Endothelial cell of umbilical vein (primary cell): ENCODE results near the gene GNA12. TPM values are rescaled to one million over a fixed set of nuclear protein-coding genes. Genes with fewer than 3 reads are reported as not detected.

Experiments used
- BruUV-seq: library from RNA; stranded (reverse); fragments of 400-500 nt; replicated peaks from 2 replicates; lab custom pipeline; 2021; lab: Mats Ljungman, UMichigan
- CTCF ChIA-PET: fragments of 300-600, 350-600 bp; sonication (Branson Sonifier 250); formaldehyde crosslinking; loops from one replicate; lab custom pipeline; 2021; ENCODE audit warnings: antibody characterized with exemption, inconsistent platforms; lab: Charles Lee
- POLR2A ChIA-PET: fragments of 300-600, 350-600 bp; sonication (Branson Sonifier 250); formaldehyde crosslinking; loops from one replicate; lab custom pipeline; 2021; ENCODE audit warnings: antibody characterized with exemption, inconsistent platforms; lab: Charles Lee
- DNase-seq: peaks from one replicate; pipeline ENCODE4 v3.0.0-alpha.2; 2011; ENCODE audit warnings: low read depth, low spot score
- FAIRE-seq: peaks from 2 replicates; lab custom pipeline; 2011; peaks lifted over from hg19 to GRCh38; lab: Jason Lieb, UNC
- H2AFZ ChIP-seq: 2 replicates; pipeline ENCODE4 v1.6.0; 2012; ENCODE audit warnings: low read depth, low read length, control low read depth, inconsistent platforms
- H3K27ac ChIP-seq: 2 replicates; pipeline ENCODE4 v1.5.1; 2011; ENCODE audit warnings: low read depth, mild to moderate bottlenecking, control low read depth, low read length, moderate library complexity; ENCODE audit not compliant: insufficient read depth
- H3K27me3 ChIP-seq, 2 experiments: 2 replicates each; pipeline versions ENCODE4 v1.6.0 to v1.6.1; 2011; ENCODE audit warnings: low read length in 2 of 2, mixed read lengths in 1 of 2; ENCODE audit not compliant: control insufficient read depth in 2 of 2, insufficient read depth in 2 of 2
- H3K36me3 ChIP-seq, 2 experiments: 2 replicates in 1 of 2; 3 replicates in 1 of 2; pipeline ENCODE4 v1.5.1; 2011; ENCODE audit warnings: low read length in 2 of 2, mild to moderate bottlenecking in 1 of 2, moderate library complexity in 1 of 2; ENCODE audit not compliant: control insufficient read depth in 2 of 2, insufficient read depth in 2 of 2; ENCODE audit errors: extremely low read depth in 1 of 2
- H3K4me1 ChIP-seq: 3 replicates; pipeline ENCODE4 v1.5.1; 2011; ENCODE audit warnings: mild to moderate bottlenecking, low read length; ENCODE audit not compliant: control insufficient read depth, insufficient read depth; ENCODE audit errors: extremely low read depth
- H3K4me2 ChIP-seq: 2 replicates; pipeline ENCODE4 v1.6.1; 2011; ENCODE audit warnings: low read length, control low read depth, mixed read lengths; ENCODE audit not compliant: insufficient read depth
- H3K4me3 ChIP-seq, 3 experiments: fragments of 200-600 bp in 1 of 3; sonication (generic), shearing (Covaris generic) in 1 of 3; replicated peaks in 1 of 3; 2 replicates each; pipeline ENCODE4 v1.5.1; 2011 to 2016; ENCODE audit warnings: control low read depth in 3 of 3, low read length in 3 of 3, mild to moderate bottlenecking in 2 of 3, inconsistent platforms in 1 of 3, low read depth in 1 of 3, moderate library complexity in 1 of 3; ENCODE audit not compliant: insufficient read depth in 1 of 3
- H3K79me2 ChIP-seq: 2 replicates; pipeline ENCODE4 v1.6.0; 2012; ENCODE audit warnings: low read length, inconsistent platforms; ENCODE audit not compliant: control insufficient read depth, insufficient read depth
- H3K9ac ChIP-seq: replicated peaks from 2 replicates; pipeline ENCODE3; 2011; ENCODE audit warnings: low read length, control low read depth; ENCODE audit not compliant: insufficient read depth; ENCODE audit errors: extremely low read depth
- H3K9me1 ChIP-seq: replicated peaks from 3 replicates; pipeline ENCODE4 v1.6.0; 2011; ENCODE audit warnings: mild to moderate bottlenecking, low read length; ENCODE audit not compliant: control insufficient read depth, insufficient read depth; ENCODE audit errors: extremely low read depth
- H3K9me3 ChIP-seq: replicated peaks from 2 replicates; pipeline ENCODE4 v1.5.1; 2012; ENCODE audit warnings: low read length, inconsistent platforms; ENCODE audit not compliant: control insufficient read depth, insufficient read depth
- H4K20me1 ChIP-seq: replicated peaks from 2 replicates; pipeline ENCODE3; 2011; ENCODE audit warnings: mild to moderate bottlenecking, low read length; ENCODE audit not compliant: control insufficient read depth, insufficient read depth; ENCODE audit errors: extremely low read depth
- CTCF ChIP-seq, 2 donors: IDR thresholded peaks; 1 replicate in 1 of 2; 2 replicates in 1 of 2; pipeline ENCODE4 v1.5.1; 2011; ENCODE audit warnings: low read length in 2 of 2, mild to moderate bottlenecking in 2 of 2, moderate library complexity in 2 of 2, control low read depth in 1 of 2, inconsistent platforms in 1 of 2, low read depth in 1 of 2; ENCODE audit not compliant: insufficient read depth in 1 of 2; ENCODE audit errors: extremely low read depth in 1 of 2
- EZH2 ChIP-seq: IDR thresholded peaks from 2 replicates; pipeline ENCODE4 v1.6.1; 2012; ENCODE audit warnings: borderline replicate concordance, low read depth, mild to moderate bottlenecking, moderate library complexity, low read length, inconsistent platforms; ENCODE audit not compliant: severe bottlenecking
- FOS ChIP-seq: IDR thresholded peaks from 2 replicates; pipeline ENCODE4 v1.6.1; 2011; ENCODE audit warnings: mild to moderate bottlenecking, low read length, moderate library complexity, borderline replicate concordance; ENCODE audit not compliant: insufficient read depth
- GATA2 ChIP-seq: IDR thresholded peaks from 2 replicates; pipeline ENCODE4 v1.7.0; 2011; ENCODE audit warnings: low read depth, mild to moderate bottlenecking, moderate library complexity, mixed read lengths, low read length; ENCODE audit not compliant: insufficient read length, insufficient read depth
- JUN ChIP-seq: IDR thresholded peaks from 2 replicates; pipeline ENCODE4 v1.6.1; 2011; ENCODE audit warnings: borderline replicate concordance, low read depth; ENCODE audit not compliant: insufficient read length, insufficient read depth
- MYC ChIP-seq: IDR thresholded peaks from one replicate; pipeline ENCODE4 v1.6.1; 2011; ENCODE audit warnings: mild to moderate bottlenecking, low read depth, low read length
- POLR2A ChIP-seq: IDR thresholded peaks from 2 replicates; pipeline ENCODE4 v1.6.1; 2012; ENCODE audit warnings: low read depth, mild to moderate bottlenecking, control low read depth, low read length
- POLR2AphosphoS5 ChIP-seq: IDR thresholded peaks from 2 replicates; pipeline ENCODE4 v1.6.1; 2012; ENCODE audit warnings: low read depth, mild to moderate bottlenecking, control low read depth, low read length, moderate library complexity; ENCODE audit not compliant: insufficient read depth
- dilution Hi-C: fragments of 300-500 bp; cut with MboI; formaldehyde crosslinking; loops from one replicate; pipeline ENCODE4 v1.15.0; 2019; ENCODE audit warnings: low sequenced_read_pairs; ENCODE audit not compliant: extremely low pct_ligation_motif_present
- intact Hi-C: fragments of 100-400 bp; cut with micrococcal nuclease; formaldehyde crosslinking; loops from one replicate; pipeline ENCODE4 v1.10.0; 2022
- polyA plus RNA-seq, 4 experiments: library from polyadenylated mRNA; depleted of rRNA in 3 of 4; stranded (reverse) in 3 of 4; unstranded in 1 of 4; fragments of >200 nt; gene quantifications; 2 replicates each; pipeline versions ENCODE4 v1.2.1 to v1.2.3, GENCODE V29; 2011 to 2012; ENCODE audit warnings: missing spikeins in 1 of 4
- total RNA-seq: library from RNA; stranded (reverse); gene quantifications from 2 replicates; pipeline ENCODE4 v1.2.3, GENCODE V29; 2021
- TF ChIP-seq, protein P1 (sequence below): IDR thresholded peaks from 2 replicates; pipeline ENCODE4 v1.6.1; 2011; ENCODE audit not compliant: insufficient read depth, insufficient read length

GNA12 gene
- total and polyA plus RNA-seq, 2 donors (not counting 3 experiments of a cell fraction or from before 2014, with no cell fraction given) = 63.0 to 75.1 TPM

DNA sequence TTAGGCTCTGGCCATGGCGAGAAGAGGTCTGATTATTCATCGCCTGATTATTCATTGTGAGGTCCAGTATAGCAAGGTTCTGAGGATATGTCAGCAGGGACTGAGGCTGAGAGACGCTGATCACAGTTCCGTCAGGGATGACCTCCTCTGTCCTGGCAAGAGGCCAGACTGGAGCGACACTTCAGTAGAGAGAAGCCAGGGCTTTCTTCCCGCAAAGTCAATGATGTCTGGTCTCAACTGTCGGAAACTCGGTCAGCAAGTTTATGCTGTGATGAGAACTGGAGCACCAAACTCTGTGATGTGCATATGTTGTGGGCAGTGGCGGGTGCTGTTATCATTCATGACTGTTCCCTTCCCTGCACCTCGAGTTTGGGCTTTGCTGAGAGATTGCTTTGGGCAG lies 29.0 kb upstream of the GNA12 start:
- no TSS peak for BruUV-seq
- POLR2A ChIA-PET = interaction anchor here (0.6 kb wide), 1 partner anchor 332 kb away, joined by 4 read pairs; no protein-coding TSS in a partner anchor

GRCh38 chr7:2872296-2872874 lies 28.3 kb upstream of the GNA12 start:
- no peaks in the 10 kb centered on the region for H3K79me2 ChIP-seq
- H3K4me2 ChIP-seq = no peak overlapping the region
- H3K4me3 ChIP-seq = no peak overlapping the region
- intact Hi-C loops (no loop called here), dilution Hi-C loops (no loop called here)
- no peaks in the 10 kb centered on the region for H3K36me3 ChIP-seq
- no peak for FAIRE-seq
- TF ChIP-seq CTCF (IDR thresholded peaks at IDR 0.05; ENCODE audit: extremely low read depth in 1 of 2, insufficient read depth in 1 of 2, low read depth in 1 of 2, low read length in 2 of 2) = no peak
- TF ChIP-seq, protein P1, sequence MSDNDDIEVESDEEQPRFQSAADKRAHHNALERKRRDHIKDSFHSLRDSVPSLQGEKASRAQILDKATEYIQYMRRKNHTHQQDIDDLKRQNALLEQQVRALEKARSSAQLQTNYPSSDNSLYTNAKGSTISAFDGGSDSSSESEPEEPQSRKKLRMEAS = no peak
- no peak for TF ChIP-seq POLR2AphosphoS5
- no peak for TF ChIP-seq JUN
- no peak for TF ChIP-seq POLR2A
- no peak for TF ChIP-seq EZH2
- no peak for TF ChIP-seq FOS
- no peak for TF ChIP-seq GATA2
- TF ChIP-seq MYC = no peak
- no TSS peak for BruUV-seq
- H3K9me1 ChIP-seq = no peaks in the 10 kb centered on the region
- H3K27me3 ChIP-seq = no peaks in the 10 kb centered on the region
- H3K4me1 ChIP-seq = peaks cover 18% of the 10 kb centered on the region
- no peaks in the 10 kb centered on the region for H3K9me3 ChIP-seq
- POLR2A ChIA-PET = no interaction called here
- no peak overlapping the region for H3K9ac ChIP-seq
- H4K20me1 ChIP-seq = no peaks in the 10 kb centered on the region
- no peak overlapping the region for H3K27ac ChIP-seq
- H2AFZ ChIP-seq = no peak overlapping the region
- DNase-seq = no peak
- CTCF ChIA-PET = no interaction called here

More for the DNA sequence above, 29.0 kb upstream of the GNA12 start:
- FAIRE-seq (no peak), DNase-seq (no peak)
- H3K9ac ChIP-seq = no peak overlapping the region
- H3K4me3 ChIP-seq = no peak overlapping the region
- CTCF ChIA-PET = interaction anchor here (3.5 kb wide), 1 partner anchor 8 kb away, joined by 20 read pairs; no protein-coding TSS in a partner anchor
- H3K4me2 ChIP-seq = no peak overlapping the region
- dilution Hi-C loops (no loop called here), intact Hi-C loops (loop anchor here (1.0 kb wide), 1 partner anchor 10 kb away; no protein-coding TSS in a partner anchor)
- H3K4me1 ChIP-seq = peaks cover 18% of the 10 kb centered on the region
- no peaks in the 10 kb centered on the region for H3K27me3 ChIP-seq
- no peaks in the 10 kb centered on the region for H4K20me1 ChIP-seq
- no peaks in the 10 kb centered on the region for H3K9me3 ChIP-seq
- no peak overlapping the region for H2AFZ ChIP-seq
- peak overlapping the region; percentile 99 for H3K27ac ChIP-seq
- H3K36me3 ChIP-seq = no peaks in the 10 kb centered on the region
- TF ChIP-seq EZH2 (no peak), MYC (no peak)
- H3K9me1 ChIP-seq = no peaks in the 10 kb centered on the region
- H3K79me2 ChIP-seq = no peaks in the 10 kb centered on the region
